ENCODE data around the gene MMP23B.
"Not testable (repeated sequence)": the region's sequence is repeated elsewhere in the genome, so short reads cannot be mapped to it uniquely, and the experiment has no call there.

MMP23B gene

DNA sequence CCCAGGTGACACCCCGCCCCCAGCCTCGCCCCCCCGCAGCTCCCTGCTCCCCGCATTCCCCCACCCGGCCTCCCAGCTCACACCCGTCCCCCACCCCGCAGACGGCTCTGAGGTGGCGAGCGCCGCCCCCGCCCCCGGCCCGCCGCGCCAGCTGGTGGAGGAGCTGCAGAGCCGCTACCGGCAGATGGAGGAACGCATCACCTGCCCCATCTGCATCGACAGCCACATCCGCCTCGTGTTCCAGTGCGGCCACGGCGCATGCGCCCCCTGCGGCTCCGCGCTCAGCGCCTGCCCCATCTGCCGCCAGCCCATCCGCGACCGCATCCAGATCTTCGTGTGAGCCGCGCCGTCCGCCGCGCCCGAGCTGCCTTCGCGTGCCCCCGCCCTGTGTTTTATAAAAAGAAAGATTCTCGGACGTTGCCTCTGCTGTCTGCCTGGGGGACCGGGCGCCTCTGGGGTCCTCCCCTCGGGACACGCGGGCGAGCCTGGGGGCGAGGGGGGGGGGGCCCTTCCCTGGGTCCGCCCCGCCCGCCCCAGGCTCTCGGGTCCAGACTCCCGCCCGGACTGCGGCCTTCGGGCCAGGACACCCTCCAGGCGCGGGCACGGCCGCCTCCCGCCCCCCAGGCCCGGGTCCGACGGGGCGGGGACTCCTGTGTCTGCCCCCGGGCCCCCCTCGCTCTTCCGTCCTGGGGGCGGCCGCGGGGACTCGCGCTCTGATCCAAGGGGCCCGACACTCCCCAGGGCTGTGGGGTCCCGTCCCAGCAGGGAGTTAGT, 1.6 kb upstream of the MMP23B start:
- peak; percentile 100 for DNase-seq (ENCODE audit: low spot score)

DNA sequence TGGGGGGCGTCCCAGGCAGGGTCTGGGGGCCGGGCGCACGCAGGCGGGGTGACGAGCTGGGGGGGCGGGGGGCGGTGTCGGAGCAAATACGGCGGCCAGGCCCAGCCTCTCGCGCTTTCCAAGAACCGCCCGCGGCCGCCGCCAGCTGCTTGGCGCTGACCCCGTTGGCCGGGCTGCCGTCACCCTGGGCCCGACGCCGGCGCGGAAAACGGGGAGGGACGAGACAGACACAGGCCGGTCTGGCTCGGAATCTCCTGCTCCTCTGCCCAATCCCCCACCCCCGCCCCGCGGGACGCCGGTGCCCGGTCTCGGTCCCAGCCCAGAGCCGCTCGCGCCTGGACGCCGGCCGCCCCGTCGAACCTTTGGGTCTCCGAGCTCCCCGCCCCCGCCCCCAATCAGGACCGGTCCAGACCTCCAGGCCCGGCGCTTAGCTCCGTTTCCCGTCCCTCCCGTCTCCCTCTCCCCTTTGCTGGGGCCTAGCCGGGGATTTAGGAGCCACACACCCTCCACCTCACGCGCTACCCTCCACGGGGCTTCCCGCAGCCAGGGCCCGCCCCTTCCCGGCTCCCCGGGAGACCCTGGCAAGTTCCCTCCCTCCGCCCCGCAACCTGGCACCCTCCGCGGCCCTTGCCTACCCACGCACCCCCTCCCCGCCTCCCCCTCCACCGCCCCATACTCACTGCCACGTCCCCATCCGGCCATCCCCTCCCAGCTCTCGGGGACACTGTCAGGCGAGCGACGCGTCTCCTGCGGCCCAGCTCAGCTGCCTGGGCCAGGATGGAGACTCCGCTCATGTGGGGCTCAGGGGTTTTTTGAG, 800 bp upstream of the MMP23B start:
- TF ChIP-seq, protein P1, sequence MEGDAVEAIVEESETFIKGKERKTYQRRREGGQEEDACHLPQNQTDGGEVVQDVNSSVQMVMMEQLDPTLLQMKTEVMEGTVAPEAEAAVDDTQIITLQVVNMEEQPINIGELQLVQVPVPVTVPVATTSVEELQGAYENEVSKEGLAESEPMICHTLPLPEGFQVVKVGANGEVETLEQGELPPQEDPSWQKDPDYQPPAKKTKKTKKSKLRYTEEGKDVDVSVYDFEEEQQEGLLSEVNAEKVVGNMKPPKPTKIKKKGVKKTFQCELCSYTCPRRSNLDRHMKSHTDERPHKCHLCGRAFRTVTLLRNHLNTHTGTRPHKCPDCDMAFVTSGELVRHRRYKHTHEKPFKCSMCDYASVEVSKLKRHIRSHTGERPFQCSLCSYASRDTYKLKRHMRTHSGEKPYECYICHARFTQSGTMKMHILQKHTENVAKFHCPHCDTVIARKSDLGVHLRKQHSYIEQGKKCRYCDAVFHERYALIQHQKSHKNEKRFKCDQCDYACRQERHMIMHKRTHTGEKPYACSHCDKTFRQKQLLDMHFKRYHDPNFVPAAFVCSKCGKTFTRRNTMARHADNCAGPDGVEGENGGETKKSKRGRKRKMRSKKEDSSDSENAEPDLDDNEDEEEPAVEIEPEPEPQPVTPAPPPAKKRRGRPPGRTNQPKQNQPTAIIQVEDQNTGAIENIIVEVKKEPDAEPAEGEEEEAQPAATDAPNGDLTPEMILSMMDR (IDR thresholded peaks at IDR 0.05; ENCODE audit: extremely low read depth, missing control alignments) = no peak
- no peak for DNase-seq (ENCODE audit: low spot score)

More for the DNA sequence above, 1.6 kb upstream of the MMP23B start:
- TF ChIP-seq, protein P1 (IDR thresholded peaks at IDR 0.05; ENCODE audit: extremely low read depth, missing control alignments) = no peak

DNA sequence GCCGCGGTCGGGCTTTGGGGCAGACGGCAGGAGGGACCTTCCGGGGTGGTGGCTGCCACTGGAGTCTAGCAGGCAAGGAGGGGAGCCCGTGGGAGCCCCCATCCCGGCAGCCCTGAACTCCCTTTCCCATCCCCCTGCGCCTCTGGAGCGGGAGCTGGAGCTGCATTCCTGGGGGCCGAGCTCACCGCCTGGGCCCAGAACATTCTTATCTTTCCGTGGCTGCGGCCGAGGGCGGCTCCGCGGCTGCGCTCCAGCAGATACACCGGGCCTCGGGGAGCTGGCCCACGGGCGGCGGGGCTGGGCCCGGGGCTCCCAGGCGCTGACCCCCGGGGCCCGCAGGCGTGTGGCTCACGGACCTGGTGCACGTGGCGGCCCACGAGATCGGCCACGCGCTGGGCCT, 1.4 kb downstream of the MMP23B start:
- not testable (repeated sequence) for DNase-seq (ENCODE audit: low spot score)

DNA sequence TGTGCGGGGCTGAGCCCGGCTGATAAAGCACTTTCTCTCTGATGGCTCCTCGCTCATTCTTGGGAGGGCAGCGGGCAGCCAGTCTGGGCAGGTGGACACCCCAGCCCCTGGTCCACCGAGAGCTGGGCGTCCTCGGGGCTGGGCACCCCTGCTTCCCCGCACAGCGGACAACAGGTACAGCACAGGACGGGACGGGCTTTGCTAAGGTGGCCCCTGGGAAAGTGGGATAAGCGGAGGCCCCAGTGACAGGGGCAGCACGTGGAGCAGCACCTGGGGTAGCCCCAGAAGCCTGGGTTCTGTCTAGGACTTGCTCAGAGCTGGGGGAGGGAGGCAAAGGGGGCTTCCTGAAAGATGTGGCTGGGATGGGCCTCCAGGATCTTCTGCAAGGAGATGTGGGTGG, 2.6 kb downstream of the MMP23B start:
- not testable (repeated sequence) for DNase-seq (ENCODE audit: low spot score)

DNA sequence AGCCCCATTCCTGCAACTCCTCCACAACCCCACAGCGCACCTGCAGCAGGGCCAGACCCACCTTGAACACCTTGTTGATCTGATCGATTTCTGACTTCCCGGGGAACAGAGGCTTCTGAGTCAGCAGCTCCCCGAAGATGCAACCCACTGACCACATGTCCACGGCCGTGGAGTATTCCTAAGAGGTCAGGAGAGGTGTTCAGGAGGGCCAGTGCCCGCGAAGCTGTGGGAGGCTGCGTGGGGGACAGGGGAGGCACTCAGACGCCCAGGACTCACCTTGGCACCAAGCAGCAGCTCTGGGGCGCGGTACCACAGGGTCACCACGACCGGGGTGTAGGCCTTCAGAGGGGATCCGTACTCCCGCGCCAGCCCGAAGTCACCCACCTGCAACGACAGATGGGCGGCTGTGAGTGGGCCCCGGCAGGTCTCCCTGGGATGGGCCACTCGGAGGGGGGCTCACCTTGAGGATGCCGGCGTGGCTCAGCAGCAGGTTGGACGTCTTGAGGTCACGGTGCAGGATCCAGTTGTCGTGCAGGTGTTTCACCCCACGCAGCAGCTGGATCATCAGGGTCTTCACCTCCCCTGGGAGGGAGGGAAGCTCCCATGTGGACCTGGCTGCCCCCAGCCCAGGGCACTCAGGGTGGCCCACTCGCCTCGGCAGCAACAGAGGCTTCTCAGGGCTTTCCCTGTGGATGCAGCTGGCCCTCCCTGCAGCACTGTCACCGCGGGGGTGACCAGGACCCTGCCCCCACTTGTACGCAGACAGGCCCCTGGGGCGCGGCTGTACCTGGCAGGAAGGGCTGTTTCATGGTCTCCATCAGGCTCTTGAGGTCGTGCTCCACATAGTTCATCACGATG, 4.9 kb downstream of the MMP23B start:
- DNase-seq (ENCODE audit: low spot score) = not testable (repeated sequence)

DNA sequence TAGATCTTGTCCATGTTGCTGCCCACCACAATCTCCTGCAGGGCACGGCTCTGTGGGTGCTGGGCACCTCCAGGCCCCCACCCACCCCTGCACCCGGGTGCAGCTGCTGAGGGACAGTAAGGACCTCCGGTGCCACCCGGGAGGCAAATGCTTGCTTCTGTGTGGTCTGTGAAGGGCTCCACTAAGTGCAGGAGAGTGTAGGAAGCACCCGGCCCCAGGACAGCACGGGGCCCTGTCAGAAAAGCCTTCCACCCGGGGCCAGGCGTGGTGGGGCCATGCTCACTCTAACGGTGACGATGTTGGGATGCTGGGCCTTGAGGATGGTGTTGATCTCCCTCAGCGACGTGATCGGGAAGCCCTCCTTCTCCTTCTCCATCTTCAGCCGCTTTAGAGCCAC, 5.5 kb downstream of the MMP23B start:
- not testable (repeated sequence) for DNase-seq (ENCODE audit: low spot score)

DNA sequence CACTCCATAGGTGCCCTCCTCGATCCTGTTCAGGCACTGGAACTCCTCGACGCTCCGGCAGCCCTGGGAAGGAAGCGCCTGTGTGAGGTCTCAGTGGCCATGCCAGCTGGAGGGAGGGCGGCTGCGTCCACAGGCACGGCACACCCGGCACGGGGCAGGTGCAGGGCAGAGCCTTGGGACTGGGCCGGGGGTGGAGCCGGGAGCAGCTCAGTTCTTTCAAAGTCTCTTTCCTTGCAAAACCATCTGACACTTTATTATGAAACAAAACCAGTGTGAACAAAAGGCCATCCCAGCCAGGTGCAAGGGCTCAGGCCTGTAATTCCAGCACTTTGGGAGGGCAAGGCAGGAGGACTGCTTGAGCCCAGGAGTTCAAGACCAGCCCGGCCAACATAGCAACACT, 6.6 kb downstream of the MMP23B start:
- DNase-seq (ENCODE audit: low spot score) = not testable (repeated sequence)

DNA sequence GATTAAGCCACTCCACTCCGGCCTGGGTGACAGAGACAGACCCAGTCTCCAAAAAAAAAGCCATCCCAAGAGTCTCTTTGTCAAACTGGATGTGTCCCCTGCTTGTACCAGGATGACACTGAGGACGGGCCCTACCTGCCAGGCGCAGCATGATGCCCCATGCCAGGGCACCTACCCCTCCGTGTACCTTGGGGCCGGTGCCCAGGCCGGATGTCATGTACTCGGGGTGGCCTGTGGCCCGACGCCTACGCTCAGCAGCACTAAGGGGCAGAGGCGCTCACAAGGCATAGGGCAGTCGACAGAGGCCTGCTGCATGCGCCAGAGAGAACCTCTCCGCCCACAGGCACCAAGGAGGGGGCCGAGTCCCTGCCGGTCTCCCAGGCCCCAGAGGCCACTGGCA, 7.4 kb downstream of the MMP23B start:
- DNase-seq (ENCODE audit: low spot score) = not testable (repeated sequence)

DNA sequence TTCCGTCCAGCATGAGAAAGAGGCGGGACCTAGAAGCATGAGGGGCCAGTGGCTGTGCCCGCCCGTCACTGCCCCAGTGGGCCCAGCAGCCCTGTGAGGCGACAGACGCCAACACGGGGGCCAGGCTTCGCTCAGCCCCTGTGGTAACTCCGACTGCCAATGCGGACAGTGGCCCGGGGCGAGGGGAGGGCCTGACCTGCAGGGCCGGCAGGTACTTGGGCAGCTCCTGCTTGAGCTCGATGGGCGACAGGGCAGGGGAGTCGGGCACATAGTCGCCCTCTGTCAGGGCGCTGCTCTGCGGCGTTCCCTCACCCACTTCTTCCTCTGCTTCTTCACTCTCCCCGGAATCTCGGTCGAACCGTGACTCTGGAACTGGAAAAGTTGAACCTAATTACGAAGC, 8.1 kb downstream of the MMP23B start:
- DNase-seq (ENCODE audit: low spot score) = not testable (repeated sequence)

DNA sequence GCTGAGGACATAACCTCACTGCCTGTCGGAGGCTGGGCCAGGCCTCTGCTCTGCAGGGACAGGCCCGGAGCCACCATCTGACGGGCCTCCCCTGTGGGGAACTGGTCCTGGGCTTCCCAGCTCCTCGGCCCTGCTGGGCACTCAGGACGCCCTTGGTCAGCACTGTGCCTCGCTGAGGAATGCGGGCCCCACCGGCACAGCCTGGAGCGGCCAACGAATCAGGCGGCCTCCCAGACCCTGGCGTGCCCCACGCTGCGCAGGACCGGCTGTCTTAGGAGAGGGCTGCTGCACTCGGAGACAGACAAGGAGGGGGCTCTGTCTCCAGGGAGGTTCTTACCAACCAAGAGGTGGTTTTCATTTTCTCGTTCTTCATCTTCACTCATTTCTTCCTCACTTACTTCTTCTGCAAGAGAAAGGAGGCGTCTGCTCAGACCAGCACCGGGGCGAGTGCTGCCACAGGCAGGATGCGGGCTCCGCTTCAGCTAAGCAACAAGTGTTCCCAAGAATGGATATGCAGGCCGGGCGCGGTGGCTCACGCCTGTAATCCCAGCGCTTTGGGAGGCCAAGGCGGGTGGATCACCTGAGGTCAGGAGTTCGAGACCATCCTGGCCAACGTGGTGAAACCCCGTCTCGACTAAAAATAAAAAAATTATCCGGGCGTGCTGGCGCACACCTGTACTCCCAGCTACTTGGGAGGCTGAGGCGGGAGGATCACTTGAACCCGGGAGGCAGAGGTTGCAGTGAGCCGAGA, 8.9 kb downstream of the MMP23B start:
- not testable (repeated sequence) for DNase-seq (ENCODE audit: low spot score)

DNA sequence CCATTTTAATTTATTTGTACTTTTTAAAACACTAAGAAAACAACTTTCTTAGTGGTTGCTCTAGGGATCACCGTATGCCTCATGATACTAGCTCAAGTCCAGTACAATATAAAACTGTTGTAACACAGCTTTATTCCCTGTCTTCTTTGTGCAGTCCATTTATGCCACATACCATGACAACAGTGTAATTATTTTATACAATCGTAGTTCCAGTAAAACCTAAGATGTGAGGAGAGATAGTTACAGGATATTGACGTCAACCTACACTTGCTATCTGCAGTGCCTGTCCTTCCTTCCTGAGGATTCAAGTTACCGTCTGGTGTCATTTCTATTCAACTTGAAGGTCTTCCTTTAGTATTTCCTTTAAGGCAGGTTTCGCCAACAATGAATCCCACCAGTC, 14.4 kb downstream of the MMP23B start:
- DNase-seq (ENCODE audit: low spot score) = not testable (repeated sequence)

DNA sequence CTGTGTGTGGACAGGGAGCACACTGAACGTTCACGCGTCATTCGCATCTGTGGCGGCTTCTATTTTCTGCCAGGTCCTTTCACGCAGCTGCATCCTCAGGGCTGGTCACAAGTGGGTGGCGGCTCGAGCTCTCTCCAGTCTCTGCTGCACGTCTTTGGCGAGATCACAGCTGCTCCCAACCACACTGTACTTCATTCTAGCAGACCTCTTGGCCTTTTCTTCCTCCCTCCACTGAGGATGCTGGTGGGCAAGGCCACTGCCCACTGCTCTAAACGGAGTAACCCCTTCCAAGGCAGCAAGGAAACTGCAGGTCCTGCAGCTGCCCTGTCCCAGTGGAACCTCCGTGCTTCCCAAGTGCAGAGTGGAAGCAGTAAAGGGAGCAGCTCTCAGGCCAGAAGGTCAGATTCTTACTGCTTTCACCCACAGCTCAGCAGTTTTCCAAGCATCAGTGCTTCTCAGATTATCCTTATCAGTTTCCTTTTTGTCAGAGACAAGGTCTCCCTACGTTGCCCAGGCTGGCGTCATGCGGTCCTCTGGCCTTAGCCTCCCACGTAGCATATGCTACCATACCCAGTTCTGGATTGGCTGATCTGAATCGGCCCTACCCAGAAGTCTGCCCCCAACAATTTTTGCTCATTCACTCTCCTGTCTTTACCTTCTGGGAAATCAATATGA, 15.7 kb downstream of the MMP23B start:
- DNase-seq (ENCODE audit: low spot score) = not testable (repeated sequence)

DNA sequence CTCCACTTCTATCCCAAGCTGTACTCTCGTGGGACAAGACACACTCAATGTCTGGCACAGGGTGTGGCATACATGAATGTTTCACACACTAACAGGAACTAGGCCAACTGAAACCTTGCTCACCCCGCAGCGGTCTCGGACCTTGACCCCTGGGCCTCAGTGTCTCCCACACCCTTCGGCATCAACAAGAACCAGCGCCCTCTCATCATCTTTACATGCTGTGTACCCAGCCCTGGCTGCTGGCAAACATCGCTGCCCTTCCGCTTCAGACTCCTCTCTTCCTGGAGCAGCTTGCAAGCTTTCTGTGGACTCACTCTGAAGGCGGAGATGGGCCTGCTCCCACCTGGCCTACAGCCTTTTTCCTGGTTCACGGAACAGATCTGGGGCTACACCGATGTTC, 16.3 kb downstream of the MMP23B start:
- not testable (repeated sequence) for DNase-seq (ENCODE audit: low spot score)

DNA sequence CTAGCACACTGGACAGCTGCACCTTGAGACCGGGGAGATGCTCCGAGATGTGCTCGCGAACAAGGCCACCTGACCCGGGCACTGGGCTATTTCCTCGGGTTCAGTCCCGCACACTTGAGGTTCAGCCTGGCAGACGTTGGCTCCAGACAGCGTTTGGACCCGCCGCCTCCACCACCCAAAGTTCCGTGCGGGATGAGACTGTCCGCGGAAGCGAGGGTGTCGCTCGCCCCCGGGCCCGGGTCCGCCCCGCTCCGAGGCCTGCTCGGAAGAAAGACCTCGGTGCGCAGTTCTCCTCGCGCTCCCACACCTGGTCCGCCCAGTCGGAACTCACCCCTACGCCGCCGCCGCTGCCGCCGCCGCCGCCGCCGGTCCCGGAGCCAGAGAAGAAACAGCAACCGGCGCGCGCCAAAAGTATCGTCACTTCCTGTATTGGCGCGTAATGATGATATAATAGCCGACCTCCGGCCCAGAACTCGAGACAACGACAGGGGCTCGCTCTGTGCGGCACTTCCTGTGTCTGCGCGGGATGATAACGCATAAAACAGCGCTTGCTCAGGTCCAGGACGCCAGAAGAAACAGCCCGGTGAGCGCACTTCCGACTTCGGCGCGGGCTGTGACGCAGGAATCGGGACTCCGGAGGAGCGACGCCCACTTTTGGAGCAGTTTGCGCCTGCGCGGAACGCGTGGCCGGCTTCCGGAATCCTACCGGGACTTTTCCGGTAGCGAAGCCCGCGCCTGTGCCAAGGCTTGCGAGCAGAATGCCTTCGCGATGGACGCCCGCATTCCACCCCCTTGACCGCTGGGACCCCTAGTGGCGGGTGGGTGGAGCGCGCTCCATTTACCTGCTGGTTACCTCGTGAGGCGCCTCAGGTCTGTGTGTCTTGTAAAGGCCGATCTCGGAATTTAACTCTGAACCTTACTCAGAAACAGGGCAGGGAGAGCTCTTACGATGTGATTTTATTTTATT, 26.9 kb downstream of the MMP23B start, which contains the start of gene CDK11B:
CDK11B (minus strand) TSS at position 422 of the 967 bp plus-strand sequence. CDS start 1,519 bp downstream, outside the sequence.
- peak; percentile 94 for DNase-seq (ENCODE audit: low spot score)

DNA sequence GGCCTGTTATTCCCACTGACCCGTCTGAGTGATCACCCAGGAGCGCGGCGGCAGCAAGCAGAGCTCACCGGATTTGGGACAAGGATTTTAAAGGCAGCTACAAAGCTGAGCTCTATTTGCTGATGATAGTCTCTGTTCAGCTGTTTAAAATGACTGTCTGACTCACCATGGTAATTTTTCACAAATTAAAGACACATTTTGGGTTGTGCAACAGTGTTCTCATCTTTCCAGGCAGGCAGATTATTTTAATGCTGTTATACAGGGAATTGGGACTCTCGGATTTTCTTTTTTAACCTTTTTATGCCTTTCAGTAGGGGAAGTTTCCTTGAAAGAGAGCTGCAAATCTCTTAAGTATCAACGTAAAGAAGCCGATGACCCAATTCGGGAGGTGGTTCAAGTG, 30.4 kb downstream of the MMP23B start:
- DNase-seq (ENCODE audit: low spot score) = not testable (repeated sequence)

Data from GM20000 (cell line).